ENCODE measurements around the gene CAMTA1. TPM values are rescaled to one million over a fixed set of nuclear protein-coding genes. Genes with fewer than 3 reads are reported as not detected.

The CAMTA1 gene
- polyA plus RNA-seq, 1 of the 3 experiments (the other 2 are of a cell fraction), result 63.1 TPM

- Histone ChIP-seq H4K20me1 (ENCODE audit: insufficient read depth) (no peaks in the 10 kb centered on the region), H3F3A (replicated peaks; ENCODE audit: insufficient read depth) (no peaks in the 10 kb centered on the region), H3K9me2 (no peaks in the 10 kb centered on the region), H3K79me2 (ENCODE audit: insufficient read depth) (no peaks in the 10 kb centered on the region), H3K4me1 (ENCODE audit: control insufficient read depth in 1 of 2, insufficient read depth in 2 of 2, low read depth in 1 of 2, low read length in 1 of 2) (peaks cover 0 to 12% of the 10 kb centered on the region in 2 experiments; a peak in 1 of 4 replicates), H3K9me3 (no peaks in the 10 kb centered on the region), H3K27me3 (ENCODE audit: insufficient read depth) (no peaks in the 10 kb centered on the region), H3K4me3 (ENCODE audit: low read depth in 2 of 2, low read length in 1 of 2) (no peak overlapping the region), H2AFZ (ENCODE audit: low read depth) (no peak overlapping the region), H3K27ac (ENCODE audit: low read depth in 2 of 2, low read length in 1 of 2) (no peak overlapping the region), H3K4me2 (no peak overlapping the region), H3K9ac (no peak overlapping the region), H3K36me3 (replicated peaks in 1 of 2; ENCODE audit: control insufficient read depth in 1 of 2, insufficient read depth in 2 of 2, low read length in 1 of 2) (no peaks in the 10 kb centered on the region)
- CTCF ChIA-PET, result interaction anchor here (1.4 to 2.4 kb wide), 3 partner anchors 26 to 57 kb away, joined by 4 to 11 read pairs (median 9); no protein-coding TSS in a partner anchor
- no peak for DNase-seq
- 73% methylated on average over 6 of the region's 6 CpGs for WGBS (ENCODE audit: low lambda C conversion rate)
- POLR2A ChIA-PET, result interaction anchor here (0.9 to 1.6 kb wide), 2 partner anchors 9 to 12 kb away, joined by 3 to 7 read pairs; no protein-coding TSS in a partner anchor
- no peak for TF ChIP-seq MAX (IDR thresholded peaks at IDR 0.05; ENCODE audit: low read depth)
Observed at GRCh38 chr1:7695497-7696117, 910.4 kb downstream of the CAMTA1 start.

- POLR2A ChIA-PET, result no interaction called here
- no peaks in the 10 kb centered on the region for H3K27me3 ChIP-seq (ENCODE audit: insufficient read depth)
Observed at GRCh38 chr1:7698641-7699040, 913.4 kb downstream of the CAMTA1 start.

More at GRCh38 chr1:7698641-7699040, 913.4 kb downstream of the CAMTA1 start:
- no peak overlapping the region for H3K27ac ChIP-seq (ENCODE audit: low read depth in 2 of 2, low read length in 1 of 2)
- H3K4me1 ChIP-seq (ENCODE audit: control insufficient read depth in 1 of 2, insufficient read depth in 2 of 2, low read depth in 1 of 2, low read length in 1 of 2), result peaks cover 0 to 17% of the 10 kb centered on the region in 2 experiments; a peak in 1 of 4 replicates
- no peak overlapping the region for H2AFZ ChIP-seq (ENCODE audit: low read depth)
- H3K4me3 ChIP-seq (ENCODE audit: low read depth in 2 of 2, low read length in 1 of 2), result no peak overlapping the region
- H3K36me3 ChIP-seq (replicated peaks in 1 of 2; ENCODE audit: control insufficient read depth in 1 of 2, insufficient read depth in 2 of 2, low read length in 1 of 2), result no peaks in the 10 kb centered on the region
- TF ChIP-seq TEAD4 (IDR thresholded peaks at IDR 0.05; ENCODE audit: borderline replicate concordance, insufficient read depth) (no peak), CHD2 (IDR thresholded peaks at IDR 0.05; ENCODE audit: low read length, partially characterized antibody) (no peak), ZBTB33 (IDR thresholded peaks at IDR 0.05; ENCODE audit: borderline replicate concordance, low read depth) (no peak), USF2 (IDR thresholded peaks at IDR 0.05; ENCODE audit: borderline replicate concordance, low read depth, low read length) (no peak), SIN3A (IDR thresholded peaks at IDR 0.05; ENCODE audit: borderline replicate concordance, low read depth, low read length) (no peak)
- DNase-seq, result no peak
- no peak overlapping the region for H3K4me2 ChIP-seq
- CTCF ChIA-PET, result interaction anchor here (0.8 to 1.5 kb wide), 4 partner anchors 12 to 55 kb away, joined by 3 to 5 read pairs (median 3); no protein-coding TSS in a partner anchor
- no peaks in the 10 kb centered on the region for H3K9me3 ChIP-seq
- H3K9me2 ChIP-seq, result no peaks in the 10 kb centered on the region
- no peak overlapping the region for H3K9ac ChIP-seq
- H3K79me2 ChIP-seq (ENCODE audit: insufficient read depth), result no peaks in the 10 kb centered on the region
- no peaks in the 10 kb centered on the region for H3F3A ChIP-seq (replicated peaks; ENCODE audit: insufficient read depth)
- no peaks in the 10 kb centered on the region for H4K20me1 ChIP-seq (ENCODE audit: insufficient read depth)
- 77% methylated on average over 5 of the region's 7 CpGs for WGBS (ENCODE audit: low lambda C conversion rate)
